LoVo (cell line): Measurements from ENCODE around the gene ABL1.

ENCODE experiments used
- DNase-seq: peaks from one replicate; pipeline ENCODE4 v3.0.0-alpha.2; 2016; ENCODE audit warnings: low spot score

Gene ABL1

GRCh38 chr9:130890870-130891687, 56.0 kb downstream of the ABL1 start:
- no peak for DNase-seq

- DNase-seq: no peak
These were observed 56.8 kb downstream of the ABL1 start for GRCh38 chr9:130891688-130892476.

GRCh38 chr9:130892477-130893304, 57.6 kb downstream of the ABL1 start:
- DNase-seq: no peak

- DNase-seq: no peak
These were observed 58.5 kb downstream of the ABL1 start for GRCh38 chr9:130893341-130894101.

- no peak for DNase-seq
These were observed 59.5 kb downstream of the ABL1 start for GRCh38 chr9:130894546-130894945.

- no peak for DNase-seq
These were observed 60.0 kb downstream of the ABL1 start for GRCh38 chr9:130895038-130895437.

- no peak for DNase-seq
These were observed 60.6 kb downstream of the ABL1 start for GRCh38 chr9:130895481-130896232.

- DNase-seq: no peak
These were observed 61.4 kb downstream of the ABL1 start, which contains the start of gene QRFP for GRCh38 chr9:130896233-130897014. TSS of gene QRFP (minus strand) at chr9:130896812. CDS start at chr9:130893838, 2,974 bp downstream.

GRCh38 chr9:130897105-130897751, 62.2 kb downstream of the ABL1 start:
- DNase-seq: no peak

- DNase-seq: no peak
These were observed 62.9 kb downstream of the ABL1 start for GRCh38 chr9:130897848-130898551.

GRCh38 chr9:130898552-130898852, 63.4 kb downstream of the ABL1 start:
- no peak for DNase-seq

GRCh38 chr9:130899051-130899748, 64.1 kb downstream of the ABL1 start:
- no peak for DNase-seq

GRCh38 chr9:130900701-130901497, 65.8 kb downstream of the ABL1 start:
- no peak for DNase-seq

- no peak for DNase-seq
These were observed 66.6 kb downstream of the ABL1 start for GRCh38 chr9:130901498-130902203.

- no peak for DNase-seq
These were observed 67.4 kb downstream of the ABL1 start for GRCh38 chr9:130902204-130903185.
